OCI-LY7 (cell line): ENCODE results near the gene CYTL1.

ENCODE experiments used
- CTCF ChIP-seq: fragments of 200-600 bp; sonication (generic); conservative IDR thresholded peaks from 2 replicates; pipeline ENCODE4 v1.5.1; 2014; ENCODE audit warnings: mild to moderate bottlenecking, antibody characterized with exemption, low read length, moderate library complexity, mixed read lengths
- EZH2phosphoT487 ChIP-seq: fragments of 200-600 bp; sonication (generic); IDR thresholded peaks from 2 replicates; pipeline ENCODE4 v1.6.1; 2018; ENCODE audit warnings: low read depth, borderline replicate concordance, mild to moderate bottlenecking, mixed run types, antibody characterized with exemption, low read length, moderate library complexity, mixed read lengths

- TF ChIP-seq CTCF (no peak), EZH2phosphoT487 (no peak)
Measured at GRCh38 chr4:5034206-5034605, 14.9 kb upstream of the CYTL1 start.
